NOMO-1 (cell line): ENCODE measurements around the gene ATP11A.

Experiments used
- DNase-seq, 2 experiments: peaks; one replicate each; lab custom pipeline; 2025; ENCODE audit not compliant: unreplicated experiment in 2 of 2; lab: John Stamatoyannopoulos, UW

Gene ATP11A

DNA sequence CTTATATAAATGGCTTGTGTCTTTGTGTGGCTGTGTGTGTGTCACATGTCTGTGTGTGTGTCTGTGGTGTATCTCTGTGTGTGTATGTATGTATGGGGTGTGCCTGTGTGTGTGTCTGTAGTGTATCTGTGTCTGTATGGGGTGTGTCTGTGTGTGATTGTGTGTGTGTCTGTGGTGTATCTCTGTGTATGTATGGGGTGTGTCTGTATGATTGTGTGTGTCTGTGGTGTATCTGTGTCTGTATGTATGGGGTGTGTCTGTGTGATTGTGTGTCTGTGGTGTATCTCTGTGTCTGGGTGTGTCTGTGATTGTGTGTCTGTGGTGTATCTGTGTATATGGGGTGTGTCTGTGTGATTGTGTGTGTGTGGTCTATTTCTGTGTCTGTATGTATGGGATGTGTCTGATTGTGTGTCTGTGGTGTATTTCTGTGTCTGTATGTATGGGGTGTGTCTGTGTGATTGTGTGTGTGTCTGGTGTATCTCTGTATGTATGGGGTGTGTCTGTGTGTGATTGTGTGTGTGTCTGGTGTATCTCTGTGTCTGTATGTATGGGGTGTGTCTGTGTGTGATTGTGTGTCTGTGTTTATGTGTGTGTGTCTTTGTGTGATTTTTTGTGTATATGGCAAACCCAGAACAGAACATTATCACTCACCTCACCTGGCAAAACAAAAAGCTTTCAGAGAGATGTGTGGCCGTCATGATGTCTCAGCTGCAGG is 223.0 kb downstream of the ATP11A start:
- DNase-seq, result no peak

DNA sequence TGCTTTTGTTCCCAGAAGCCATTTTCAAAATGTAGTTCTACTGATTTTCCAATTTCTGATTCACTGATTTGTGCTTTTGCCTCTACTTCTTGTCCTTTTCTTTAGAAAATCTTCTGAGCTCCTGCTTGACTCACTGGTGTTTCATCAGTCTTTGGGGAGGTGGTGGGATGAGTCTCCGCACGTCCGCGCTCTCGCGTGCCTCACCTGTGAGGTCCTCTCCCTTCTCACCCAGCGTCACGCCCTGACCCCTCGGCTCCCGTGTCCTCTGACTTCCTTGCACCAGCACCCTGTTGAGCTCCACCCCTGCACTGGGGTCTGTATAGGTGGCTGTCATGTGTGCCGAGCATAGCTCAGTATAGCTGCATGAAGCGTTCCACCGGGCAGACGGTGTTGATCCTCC is 226.5 kb downstream of the ATP11A start:
- no peak for DNase-seq

DNA sequence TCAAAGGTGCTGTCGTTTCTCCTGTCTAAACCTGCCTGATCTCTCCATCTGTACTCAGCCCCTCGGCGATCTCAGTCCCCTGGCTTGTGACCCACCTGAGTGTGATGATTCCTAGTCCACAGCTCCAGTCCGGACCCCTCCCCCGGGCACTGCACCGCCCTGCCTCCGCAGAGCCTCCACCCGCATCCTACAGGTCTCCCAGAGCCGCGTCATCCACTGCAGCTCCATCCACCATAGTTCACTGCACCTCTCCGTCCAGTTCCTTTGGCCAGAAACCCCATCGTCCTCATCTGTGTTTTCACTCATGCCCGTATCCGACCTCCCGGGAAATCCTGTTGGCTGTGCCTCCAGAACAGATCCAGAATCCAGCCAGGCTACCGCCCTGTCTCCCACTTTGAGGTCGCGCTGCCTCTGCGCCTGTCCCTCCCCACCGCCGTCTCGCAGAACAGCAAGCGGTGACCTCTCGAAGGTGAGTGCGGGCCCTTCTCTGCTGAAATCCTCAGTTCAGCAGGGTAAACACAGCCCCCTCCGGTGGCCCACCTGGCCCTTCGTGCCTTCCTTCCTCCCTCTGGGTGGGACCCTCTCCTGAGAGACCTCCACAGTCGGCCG is 227.3 kb downstream of the ATP11A start:
- no peak for DNase-seq

GRCh38 chr13:112917737-112918136 is 227.9 kb downstream of the ATP11A start:
- no peak for DNase-seq

GRCh38 chr13:112918266-112918665 is 228.4 kb downstream of the ATP11A start:
- no peak for DNase-seq

DNA sequence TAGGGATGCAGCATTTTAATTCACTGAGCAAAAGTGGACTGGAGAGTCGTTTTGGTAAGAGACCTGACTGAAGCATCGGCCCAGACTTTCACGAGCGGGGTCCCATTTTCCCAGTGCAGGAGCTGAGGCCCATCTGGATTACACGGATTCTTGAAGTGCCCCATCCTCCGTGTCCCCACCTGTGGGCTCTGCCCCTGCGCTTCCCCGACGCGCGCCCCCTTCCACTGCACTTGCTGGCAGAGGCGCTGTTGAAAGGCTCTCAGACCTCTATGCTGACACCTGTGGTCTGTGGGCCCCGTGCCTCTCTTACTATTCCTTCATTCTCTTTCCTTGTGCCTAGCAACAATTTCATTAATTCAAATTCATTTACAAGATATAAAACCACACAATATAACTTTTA is 228.9 kb downstream of the ATP11A start:
- no peak for DNase-seq

- no peak for DNase-seq
Observed at GRCh38 chr13:112923962-112924361, 234.1 kb downstream of the ATP11A start.

DNA sequence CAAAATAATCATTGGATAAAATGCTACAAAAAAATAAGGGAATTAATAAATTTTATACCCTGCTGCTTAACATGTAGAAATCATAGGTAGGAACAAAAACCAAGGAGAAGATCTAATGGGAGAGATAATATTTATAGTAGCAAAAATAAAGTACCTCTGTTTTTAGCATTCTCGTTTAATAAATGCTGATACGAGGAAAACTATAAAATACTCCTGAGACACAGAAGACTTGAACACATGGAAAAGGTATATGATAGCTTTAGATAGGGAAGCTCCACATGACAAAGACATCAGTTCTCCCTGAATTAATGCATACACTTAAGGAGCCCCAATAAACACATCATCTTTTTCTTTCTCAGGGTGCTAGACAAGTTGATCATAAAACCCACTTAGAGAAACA is 234.5 kb downstream of the ATP11A start:
- no peak for DNase-seq

DNA sequence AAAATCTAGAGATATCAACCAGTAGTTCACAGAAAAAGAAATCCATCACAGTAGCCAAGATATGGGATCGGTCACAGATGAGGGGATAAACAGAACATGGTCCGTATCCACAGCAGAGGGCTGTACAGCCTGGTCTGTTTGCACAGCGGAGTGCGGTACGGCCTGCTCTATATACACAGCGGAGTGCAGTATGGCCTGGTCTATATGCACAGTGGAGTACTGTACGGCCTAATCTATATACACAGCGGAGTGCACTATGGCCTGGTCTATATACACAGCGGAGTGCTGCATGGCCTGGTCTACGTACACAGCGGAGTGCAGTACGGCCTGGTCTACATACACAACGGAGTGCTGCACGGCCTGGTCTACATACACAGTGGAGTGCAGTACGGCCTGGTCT is 236.2 kb downstream of the ATP11A start:
- DNase-seq, result no peak

- no peak for DNase-seq
Observed at GRCh38 chr13:112926993-112927392, 237.2 kb downstream of the ATP11A start.

DNA sequence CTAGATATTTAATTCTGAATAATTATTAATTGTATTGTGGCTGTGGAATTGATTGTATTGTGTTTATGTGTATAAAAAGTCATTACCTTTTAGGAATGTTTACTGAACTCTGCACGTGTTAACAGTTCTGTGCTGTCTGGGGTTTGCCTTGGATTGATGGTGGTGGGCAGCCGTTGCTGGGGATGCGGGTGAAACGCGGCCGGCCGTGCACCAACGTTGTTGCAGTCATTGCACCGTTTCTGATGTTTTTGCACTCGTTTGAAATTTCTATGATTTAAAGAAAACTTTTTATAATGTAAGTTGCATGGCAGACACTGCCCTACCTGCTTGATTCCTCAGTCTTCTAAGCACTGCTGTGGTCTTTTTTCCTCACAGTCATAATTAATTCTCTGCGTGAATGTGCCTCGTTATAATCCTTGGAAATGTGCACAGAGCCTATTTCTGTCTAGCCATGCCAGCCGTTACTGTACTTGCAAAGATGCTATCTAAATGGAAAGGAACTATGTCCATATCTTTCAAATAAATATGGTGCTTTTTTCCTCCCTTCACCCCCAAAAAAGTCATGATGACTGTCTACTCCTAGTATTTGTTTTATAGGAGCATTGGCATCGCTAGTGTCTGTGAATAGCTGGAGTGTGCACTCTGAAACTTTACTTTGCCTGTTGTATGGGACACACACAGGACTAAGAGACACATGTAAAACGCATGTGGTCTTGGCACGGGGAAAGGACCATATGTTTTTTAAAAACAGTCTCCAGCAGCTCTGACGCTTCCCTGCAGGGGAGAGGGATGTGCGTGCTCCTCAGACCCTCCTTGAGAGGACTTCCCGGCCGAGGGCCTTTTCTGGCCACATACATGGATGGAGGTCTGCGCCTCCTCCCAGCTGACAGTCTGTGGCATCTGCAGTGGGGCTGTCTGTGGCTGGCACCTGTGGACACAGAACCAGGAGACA is 238.5 kb downstream of the ATP11A start:
- no peak for DNase-seq

DNA sequence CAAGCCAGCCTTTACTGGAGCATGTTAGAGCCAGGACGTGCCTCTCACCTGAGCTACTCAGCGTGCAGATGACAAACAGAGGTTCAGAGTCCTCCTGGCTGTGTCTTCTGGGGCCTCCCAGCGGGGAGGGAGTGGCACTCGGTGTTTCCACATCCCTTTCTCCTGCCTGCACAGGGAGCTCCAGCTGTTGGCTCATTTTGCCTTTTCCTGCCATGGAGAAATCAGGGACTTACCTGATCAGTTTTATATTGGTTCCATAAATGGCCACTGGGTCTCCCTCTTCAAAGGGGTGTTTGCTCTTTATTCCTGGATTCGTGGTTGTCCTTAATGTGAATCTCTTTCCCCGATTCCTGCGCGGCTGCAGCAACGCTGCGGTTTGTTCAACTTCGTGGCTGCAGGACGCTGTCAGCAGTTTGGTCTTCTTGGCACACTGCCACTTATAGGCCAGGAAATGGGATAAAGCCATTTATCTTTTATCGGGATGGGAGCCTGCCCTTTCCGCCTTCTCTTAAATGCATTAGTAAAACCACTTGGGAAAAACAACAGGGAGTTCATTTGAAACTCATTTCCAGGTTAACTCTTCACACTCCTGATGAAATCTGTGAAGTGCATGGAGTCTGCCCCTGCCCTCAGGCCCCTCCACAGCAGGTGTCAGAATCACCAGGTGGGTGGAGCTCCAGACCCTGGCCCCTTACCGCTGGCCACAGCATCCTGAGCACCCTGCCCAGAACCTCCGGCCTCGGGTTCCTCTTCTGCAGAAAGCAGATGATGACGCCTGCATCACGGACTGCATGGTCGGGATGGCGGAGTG is 239.3 kb downstream of the ATP11A start:
- DNase-seq, result no peak

GRCh38 chr13:112929783-112930055 is 239.9 kb downstream of the ATP11A start:
- DNase-seq, result no peak

DNA sequence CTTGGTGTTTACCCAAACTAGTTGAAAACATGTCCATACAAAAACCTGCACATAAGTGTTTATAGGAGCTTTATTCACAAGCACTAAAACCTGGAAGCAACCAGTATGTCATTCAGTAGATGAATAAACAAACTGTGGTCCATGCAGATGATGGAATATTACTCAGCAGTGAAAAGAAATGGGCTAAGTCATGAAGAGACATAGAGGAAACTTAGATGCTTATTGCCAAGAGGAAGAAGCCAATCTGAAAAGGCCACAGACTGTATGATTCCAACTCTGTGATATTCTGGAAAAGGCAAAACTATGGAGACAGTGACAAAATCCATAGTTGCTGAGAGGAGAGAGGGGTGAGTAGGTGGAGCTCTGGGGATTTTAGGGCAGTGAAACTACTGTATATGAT is 240.4 kb downstream of the ATP11A start:
- no peak for DNase-seq

DNA sequence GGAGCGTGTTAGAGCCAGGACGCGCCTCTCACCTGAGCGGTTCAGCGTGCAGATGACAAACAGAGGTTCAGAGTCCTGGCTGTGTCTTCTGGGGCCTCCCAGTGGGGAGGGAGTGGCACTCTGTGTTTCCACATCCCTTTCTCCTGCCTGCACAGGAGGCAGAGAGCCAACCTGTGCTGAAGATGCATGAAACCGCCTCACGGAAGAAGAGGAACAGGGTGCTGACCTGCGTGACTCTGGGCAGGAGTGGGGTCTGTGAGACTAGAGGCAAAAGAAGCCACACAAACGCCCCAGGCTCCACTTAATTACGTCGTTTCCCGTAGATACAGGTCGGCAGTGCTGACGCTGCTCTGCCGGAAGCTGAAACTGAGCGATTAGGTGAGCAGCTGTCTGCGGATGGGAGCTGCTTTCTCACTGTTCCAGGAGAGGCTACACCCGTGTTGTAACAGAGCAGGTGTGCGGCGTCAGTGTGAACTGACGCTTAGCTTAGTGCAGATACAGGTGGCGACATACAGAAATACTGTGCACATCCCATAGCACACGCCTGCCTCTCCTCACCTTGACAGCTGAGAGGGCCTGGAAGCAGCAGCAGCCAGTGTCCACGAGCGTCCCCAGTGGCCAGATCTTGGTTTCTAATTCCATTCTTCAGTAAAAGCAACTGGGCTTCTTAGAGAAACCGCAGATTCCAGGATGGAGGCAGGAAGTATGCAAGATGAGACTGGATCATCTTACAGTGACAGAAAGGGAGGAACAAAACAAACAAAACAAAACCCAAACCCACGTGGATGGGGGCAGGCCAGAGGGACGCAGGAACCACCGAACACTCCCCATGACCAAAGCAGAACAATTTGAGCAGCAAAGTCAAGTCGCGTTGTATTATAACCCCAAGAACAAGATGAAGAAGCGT is 241.4 kb downstream of the ATP11A start:
- no peak for DNase-seq

- no peak for DNase-seq
Observed at GRCh38 chr13:112932971-112933370, 243.1 kb downstream of the ATP11A start.

GRCh38 chr13:112933649-112934048 is 243.8 kb downstream of the ATP11A start:
- DNase-seq, result no peak

DNA sequence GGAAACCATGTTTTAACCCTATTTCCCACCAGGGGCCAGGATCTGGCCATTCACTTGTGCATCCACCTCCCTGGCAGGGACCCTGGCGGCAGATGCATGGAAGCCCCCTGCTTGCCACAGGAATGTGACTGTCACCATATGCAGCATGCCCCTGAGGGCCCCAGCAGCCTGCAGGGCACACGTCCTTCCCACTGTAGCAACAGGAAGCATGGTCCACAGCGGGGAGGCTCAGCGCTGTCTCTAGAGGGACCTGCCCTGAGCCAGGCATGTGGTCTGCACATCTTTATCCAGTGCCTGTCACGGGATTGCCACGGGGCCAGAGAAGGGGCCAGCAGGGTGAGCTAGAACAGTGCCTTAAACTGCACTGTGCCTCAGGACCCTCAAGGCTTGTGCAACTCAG is 244.2 kb downstream of the ATP11A start:
- no peak for DNase-seq
